Stimulated activated CD4-positive, alpha-beta T cell treated with anti-CD3 and anti-CD28 coated beads, Interleukin-1b, Interleukin-23, amount 100 ng/mL, for 24 hours (primary cell): ENCODE measurements around the gene HACE1.

Experiments used
- DNase-seq, 4 experiments: peaks; one replicate each; pipeline ENCODE4 v3.0.0-alpha.2; 2020; ENCODE audit warnings: low read depth in 4 of 4, low spot score in 1 of 4

Gene HACE1

DNA sequence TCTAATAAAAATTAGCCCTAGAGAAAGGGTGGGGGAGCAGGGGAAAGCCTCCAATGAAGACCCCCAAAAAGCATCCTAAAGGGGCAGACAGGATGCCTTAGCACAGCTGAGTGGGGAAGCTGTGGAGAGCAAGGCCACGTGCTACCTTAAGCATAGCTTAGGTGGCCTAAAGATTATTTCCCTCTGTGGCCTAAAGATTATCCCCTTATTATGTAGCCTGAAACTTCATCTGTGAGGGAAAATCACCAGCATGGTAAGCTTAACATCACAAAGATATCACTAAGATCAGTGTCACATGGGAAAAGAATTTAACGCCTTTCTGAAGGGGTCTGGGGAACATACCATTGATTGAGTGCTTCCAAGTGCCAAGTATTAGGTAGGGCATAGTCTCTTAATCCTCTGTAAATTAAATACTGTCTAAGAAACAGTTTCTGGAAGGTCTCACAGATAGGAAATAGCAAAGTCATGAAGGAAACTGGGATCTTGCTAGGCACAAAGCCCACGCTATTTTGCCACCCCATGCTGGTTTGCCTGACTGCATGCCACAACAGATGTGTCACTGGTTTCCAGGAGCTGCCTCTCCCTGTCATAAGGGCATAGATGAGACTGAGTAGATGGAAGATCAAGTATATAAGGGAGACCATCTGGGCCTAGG, 170.0 kb downstream of the HACE1 start:
- DNase-seq, result no peak

DNA sequence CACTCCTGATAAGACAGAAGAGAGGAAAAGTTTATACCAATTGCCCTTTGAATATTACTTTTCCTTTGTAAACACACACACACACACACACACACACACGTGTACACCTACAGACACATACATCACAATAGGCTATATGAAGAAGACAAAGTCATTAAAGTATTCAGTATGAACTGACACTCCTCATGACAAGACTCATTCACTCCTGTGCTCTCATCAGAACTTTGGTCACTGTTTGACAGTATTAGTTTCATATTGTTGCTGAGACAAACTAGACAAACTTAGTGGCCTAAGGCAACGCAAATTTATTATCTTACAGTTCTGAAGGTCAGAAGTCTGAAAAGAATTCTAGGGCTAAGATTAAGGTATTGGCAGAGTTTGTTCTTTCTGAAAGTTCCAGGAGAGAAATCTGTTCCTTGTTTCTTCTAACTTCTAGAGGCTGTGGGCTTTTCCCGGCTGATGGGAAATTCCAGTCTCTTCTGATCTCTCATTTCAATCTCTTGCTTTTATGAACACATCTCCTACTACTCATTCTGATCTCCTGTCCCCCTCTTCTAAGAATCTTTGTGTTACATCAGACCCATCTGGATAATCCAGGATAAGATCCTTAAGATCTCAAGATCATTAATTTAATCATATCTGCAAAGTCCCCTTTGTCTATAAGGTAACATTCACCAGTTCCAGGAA, 171.3 kb downstream of the HACE1 start:
- DNase-seq, result no peak

DNA sequence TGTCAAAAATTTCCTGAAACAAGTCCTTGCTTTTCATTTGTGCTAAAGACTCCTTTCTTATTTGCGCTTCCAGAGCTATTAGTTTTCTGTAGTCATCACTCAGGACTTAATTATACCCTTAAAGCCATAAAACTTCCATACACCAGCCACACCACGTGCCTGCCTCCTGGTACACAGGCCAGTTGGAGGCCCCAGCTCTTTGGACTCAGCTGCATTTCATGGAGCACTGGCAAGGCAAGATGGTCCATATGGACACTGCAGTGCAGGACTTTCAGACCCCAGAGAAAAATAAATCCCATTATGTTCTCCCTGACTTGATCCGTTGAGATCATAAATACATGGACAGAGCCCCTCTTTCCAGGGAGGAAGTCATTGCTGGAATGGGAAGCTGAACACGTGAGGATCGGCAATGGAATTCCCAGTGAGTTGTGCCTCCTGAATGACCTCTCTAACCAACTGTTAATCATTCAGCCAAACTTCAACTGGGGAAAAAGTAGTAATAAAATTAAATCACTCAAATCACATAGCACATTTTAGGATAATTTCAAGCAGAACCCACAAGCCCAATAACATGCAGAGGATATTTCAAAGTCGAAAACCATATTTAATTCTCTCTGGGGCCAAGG, 173.1 kb downstream of the HACE1 start:
- no peak for DNase-seq

DNA sequence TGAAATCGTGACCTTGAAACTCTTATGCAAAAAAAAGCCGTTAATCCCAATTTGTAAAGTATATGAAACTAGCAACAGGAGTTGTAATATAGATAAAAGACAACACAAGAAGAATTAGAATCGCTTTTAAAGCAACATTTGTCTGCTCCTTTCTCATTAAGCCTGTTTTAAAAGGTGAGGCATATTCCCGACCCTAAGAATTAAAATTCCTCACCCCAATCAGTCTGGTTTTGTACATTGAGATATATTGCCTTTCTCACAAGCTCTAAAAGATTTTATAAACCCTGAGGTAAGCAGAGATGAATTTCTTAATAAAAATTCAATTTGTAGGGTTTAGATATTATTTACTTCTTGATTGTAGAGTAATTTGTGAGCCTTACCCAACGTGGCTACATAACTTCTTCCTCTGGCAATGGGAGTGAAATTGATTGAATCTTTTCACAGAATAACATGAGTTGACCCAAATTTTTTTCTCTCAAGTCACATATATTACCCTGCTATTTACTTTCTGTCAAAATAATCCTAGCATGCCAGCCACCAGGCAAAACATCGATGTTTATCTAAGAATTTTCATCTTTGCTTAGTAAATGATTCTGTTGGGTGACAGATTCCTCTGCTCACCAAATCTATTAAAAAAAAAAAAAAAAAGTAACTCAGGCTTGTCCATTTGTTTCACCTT, 173.7 kb downstream of the HACE1 start:
- DNase-seq, result no peak

DNA sequence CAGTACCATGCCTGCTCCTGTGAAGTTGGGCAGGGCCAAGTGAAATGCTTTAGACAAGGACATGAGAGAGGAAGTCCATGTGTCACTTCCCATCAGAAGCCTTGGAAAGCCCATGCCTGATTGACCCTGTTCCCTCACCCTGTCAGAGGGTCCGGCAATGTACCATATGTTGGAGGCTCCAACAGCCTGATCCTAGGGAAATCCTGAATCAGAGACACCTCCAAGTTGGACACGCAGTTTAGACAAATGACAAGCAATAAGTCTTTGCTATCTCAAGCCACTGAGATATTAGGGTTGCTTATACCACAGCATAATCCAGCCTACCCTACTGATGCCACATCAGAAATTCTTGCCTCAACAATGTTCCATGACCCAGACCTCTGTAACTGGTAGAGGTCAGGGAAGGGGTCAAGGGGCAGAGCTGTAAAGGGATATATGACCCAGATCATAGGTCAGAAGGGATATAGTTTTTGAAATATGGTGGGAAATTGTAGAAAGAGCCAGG, 174.8 kb downstream of the HACE1 start:
- no peak for DNase-seq

DNA sequence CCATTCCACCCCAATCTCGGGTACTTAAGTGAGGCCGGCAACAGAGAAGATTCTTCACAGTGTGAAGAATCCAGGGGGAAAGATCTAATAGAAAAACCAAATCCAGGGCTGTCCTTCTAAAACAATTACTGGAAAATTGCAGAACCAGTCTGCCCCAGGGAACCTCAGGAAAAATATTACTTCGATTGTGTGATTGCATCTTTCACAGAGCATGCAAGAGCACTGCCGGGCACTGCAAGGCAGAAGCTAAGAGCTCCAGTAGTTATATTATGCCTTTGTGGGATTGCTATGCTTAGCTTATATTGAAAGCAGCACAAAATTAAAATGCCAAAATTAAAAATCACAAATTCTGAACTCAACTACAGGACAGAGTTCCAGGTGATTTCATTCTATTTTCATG, 175.9 kb downstream of the HACE1 start:
- no peak for DNase-seq

DNA sequence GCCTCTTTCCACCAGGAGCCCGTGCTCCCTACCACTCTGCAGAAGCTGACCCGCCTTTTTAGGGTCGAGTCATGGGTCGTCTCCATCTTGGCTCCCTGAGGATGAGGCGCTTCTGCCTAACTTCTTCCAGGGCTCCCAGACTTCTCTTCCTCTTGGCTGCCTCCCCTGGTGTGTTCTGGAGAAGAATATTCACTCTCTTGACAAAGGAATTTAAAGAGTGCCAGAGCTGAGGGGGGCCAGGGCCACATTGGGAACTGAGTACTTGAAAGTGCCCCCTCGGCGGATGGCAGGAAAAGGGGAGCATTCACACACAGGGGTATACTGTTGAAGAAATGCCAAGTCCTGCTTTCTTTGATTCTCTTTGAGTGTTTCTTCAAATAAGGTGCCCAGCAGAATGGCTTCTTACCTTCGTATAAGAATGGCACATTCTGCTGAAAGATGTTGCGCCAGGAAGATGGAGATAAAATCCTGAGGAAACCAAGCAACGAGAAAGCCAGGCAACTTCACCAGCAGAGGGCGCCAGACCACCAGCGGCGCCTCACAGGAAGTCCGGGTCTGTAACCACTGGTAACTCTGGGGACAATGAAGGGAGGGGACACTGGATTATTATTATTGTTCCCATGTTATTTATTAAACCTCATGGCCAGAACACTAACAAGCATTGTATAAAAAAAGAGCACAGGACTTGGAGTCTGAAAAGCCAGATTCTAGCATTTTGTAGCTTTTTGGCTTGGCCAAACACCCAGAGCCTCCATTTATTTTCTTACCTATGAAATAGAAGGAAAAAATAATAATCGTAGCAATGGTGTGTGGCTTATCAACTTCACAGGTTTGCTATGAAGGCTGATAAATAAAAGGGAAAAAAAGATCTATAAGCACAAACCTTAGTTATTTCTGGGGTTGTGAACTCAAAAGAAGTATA, 176.7 kb downstream of the HACE1 start:
- DNase-seq, result peak; percentile 50 to 61 (median 52)

DNA sequence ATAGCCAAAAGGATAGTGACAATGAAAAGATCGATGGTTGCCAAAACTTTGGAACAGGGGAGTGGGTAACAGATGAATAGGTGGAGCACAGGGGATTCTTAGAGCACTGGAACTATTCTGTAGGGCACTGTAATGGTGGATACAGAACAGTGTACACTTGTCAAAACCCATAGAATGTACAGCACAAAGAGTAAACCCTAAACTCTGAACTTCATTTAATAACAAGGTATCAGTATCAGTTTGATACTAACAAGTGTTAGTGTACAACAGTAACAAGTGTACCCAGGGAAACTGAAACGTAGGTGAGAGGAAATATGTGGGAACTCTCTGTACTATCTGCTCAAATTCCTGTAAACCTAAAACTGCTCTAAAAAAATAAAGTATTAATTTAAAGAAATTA, 179.2 kb downstream of the HACE1 start:
- DNase-seq, result no peak

DNA sequence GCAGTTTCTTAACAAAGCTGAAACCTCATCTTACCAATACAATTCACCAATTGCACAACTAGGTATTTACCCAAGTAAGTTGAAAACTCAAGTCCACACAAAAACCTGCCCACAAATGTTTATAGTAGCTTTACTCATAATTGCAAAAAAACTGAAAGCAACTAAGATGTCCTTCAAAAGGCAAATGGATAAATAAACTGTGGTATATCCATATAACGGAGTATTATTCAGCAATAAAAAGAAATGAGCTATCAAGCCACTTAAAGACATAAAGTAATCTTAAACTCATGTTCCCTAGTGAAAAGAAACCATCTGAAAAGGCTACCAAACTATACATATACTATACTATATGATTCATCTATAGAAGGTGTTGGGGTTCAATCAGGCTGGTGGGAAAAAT, 179.7 kb downstream of the HACE1 start:
- no peak for DNase-seq
